DMS79 (cell line): ENCODE measurements around the gene PDZD2.

Experiments used
- DNase-seq: peaks from one replicate; lab custom pipeline; 2025; lab: John Stamatoyannopoulos, UW

PDZD2 gene

DNA sequence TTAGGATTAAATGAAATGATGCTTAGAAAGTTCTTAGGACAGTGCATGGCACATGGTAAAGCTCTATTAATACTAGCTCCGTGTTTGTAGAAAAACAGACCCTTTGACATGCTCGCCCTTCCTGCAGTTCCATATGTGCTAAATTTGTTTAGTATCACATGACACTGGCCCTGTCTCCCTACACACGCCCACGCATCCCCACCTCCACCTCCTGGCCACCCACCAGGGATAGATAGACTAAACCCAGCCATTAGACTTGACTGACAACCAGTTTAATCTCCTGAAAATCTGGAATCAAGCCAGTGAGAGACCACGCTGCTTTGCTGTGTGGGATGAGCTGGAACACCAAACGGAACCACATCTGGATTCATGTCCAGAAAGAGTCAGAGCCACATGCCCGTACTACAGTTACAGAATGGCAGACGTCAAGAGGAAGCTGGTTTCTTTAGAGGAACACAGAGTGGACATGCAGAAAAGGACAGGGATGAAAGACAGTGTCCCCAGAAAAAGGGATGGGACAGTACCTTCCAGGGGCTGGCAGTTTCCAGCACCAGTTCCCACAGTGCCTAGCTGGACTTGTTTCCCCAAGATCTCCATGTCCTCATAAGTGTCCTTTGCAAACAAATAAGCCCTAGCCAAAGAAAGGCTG lies 186.1 kb downstream of the PDZD2 start:
- no peak for DNase-seq

DNA sequence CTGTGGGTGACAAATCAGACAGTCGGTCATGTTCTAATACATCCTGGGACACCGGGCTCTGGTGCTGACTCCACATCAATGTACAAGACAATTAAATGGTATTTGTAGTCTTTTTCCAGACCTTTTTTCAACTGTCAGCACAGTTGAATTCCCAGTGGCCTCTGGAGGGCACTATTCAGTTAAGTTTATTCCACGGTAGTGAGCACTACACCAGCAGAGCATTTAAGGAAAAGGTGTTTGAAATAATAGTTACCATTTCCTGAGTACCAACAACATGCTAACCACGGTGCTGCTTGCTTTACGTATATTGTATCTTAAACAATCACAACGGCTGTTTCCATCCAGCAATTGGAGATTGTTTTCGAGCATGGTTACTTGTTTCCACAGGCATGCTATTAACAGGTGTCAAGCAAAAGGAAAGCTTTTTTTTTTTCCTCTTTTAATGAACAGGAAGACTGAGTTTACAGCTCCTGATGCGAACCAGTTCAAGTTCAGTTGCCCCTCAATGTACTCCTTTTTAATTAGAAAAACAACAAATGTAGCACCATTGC lies 186.7 kb downstream of the PDZD2 start:
- DNase-seq, result no peak

DNA sequence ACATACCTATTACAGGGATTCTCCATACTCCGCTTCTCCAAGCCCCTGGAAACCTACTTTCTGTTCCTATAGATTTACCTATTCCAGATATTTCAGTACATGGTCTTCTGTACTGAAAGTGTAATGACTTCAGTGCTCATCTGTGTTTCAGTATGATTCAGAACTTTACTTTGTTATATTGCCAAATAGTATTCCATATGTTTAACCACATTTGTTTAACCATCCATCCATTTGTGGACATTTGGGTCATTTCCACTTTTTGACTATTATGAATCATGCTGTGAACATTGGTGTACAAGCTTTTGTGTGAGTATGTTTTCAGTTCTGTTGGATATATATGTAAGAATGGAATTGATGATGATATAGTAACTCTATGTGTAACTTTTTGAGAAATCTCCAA lies 188.9 kb downstream of the PDZD2 start:
- DNase-seq, result no peak

DNA sequence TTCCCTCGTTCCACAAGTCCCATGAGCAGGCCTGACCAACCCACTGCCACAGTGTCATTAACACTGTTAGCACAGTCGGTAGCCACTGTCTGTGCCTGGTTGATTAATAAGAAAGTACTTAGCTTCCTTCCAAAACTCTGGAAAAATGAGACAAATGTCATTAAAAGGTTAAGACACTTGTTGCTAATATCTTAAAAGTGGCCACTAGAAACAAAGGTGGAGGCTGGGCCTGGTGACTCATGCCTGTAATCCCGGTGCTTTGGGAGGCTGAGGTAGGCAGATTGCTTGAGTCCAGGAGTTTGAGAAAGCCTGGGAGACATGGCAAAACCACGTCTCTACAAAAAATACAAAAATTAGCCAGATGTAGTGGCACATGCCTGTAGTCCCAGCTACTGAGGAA lies 194.0 kb downstream of the PDZD2 start:
- DNase-seq, result no peak

DNA sequence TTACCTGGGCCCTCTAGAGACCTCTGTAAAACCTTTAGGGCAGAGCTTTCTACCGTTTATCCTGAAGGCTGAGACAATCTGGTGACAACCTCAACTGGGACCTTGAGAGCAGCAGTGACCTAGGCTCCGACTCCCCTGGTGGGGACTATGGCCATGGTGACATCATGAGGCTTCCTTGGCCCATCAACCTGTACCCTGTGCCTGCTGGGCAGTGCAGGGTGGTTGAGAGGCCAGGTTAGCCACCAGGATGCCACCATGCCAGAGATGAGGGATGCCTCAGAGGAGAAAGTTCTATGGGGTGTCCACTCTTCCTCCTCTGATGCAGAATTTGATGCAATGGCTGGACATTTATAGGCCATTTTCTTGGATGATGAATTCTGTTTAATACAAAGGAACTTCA lies 194.8 kb downstream of the PDZD2 start:
- DNase-seq, result no peak

DNA sequence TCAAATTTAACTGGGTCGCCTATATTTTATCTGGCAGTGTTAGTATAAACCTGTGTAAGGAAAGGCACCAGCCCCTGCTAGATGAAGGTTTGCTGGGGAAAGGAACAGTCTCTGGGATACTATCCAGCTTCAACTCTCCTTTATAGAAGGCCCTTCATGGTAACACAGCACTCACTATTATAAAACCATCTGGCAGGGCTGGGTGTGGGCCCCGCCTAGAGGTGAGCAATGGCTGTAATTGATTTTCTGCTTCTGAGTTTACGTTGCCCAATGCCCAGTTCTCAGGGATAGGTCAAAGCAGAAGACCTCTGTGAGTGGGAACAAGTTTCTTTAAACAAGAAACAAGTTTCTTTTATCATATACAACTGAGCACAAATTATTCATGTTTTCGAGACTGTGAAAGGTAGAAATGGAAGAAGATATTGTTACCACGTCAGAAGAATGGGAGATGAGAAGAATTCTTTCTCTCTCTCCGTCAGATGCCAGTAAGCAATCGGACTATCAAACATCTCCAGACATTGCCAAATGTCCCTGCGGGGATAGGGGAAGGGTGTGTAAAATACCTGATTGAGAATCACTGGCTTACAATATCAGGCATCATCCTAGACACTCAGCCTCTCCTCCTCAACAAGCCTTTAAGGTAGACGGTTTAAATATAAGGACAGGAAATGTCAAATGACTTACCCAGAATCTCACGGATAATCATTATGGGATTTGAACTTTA lies 205.9 kb downstream of the PDZD2 start:
- no peak for DNase-seq

DNA sequence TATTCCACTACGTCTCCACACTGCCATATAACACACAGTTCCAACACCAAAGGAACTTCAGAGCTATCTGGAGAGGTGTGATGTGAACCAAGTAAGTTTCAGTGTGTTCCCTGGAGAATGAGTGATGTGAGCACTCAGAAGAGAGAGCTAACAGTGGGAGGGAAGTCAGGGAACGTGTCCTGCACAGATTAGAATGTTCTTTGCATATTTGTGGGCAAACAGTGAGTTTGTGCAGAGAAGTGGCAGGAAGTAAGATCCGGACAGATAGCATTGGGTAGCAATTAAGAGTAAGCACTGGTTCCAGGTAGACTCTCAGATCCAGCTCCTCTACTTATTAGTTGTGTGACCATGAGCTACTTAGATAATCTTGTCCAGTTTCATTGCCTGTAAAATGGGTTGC lies 206.4 kb downstream of the PDZD2 start:
- no peak for DNase-seq

DNA sequence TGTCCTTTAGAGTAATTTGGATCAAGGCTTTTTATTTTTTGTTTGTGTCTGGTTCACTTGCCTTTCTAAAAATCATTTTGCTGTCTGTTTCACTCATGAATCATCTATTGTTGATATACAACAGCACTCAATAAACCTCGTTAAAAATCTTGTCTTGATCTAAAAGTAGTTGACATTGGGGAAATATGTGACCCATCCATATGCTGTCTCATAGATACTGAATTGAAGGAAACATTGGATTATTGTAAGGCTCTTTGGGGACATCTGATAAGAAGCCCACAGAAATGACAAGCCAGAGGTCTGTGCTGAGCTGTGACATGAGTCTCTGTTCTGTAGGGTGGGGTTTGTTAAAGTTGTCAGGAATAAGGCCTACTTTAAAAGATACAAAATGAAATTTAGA lies 208.0 kb downstream of the PDZD2 start:
- no peak for DNase-seq

DNA sequence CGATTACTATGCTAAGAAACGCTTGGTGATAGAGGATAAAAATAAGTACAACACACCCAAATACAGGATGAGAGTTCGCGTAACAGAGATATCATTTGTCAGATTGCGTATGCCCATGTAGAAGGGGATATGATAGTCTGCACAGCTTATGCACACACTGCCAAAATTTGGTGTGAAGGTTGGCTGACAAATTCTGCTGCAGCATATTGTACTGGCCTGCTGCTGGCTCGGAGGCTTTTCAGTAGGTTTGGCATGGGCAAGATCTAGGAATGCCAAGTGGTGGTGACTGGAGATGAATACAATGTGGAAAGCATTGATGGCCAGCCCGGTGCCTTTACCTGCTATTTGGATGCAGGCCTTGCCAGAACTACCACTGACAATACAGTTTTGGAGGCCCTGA lies 208.4 kb downstream of the PDZD2 start:
- no peak for DNase-seq

DNA sequence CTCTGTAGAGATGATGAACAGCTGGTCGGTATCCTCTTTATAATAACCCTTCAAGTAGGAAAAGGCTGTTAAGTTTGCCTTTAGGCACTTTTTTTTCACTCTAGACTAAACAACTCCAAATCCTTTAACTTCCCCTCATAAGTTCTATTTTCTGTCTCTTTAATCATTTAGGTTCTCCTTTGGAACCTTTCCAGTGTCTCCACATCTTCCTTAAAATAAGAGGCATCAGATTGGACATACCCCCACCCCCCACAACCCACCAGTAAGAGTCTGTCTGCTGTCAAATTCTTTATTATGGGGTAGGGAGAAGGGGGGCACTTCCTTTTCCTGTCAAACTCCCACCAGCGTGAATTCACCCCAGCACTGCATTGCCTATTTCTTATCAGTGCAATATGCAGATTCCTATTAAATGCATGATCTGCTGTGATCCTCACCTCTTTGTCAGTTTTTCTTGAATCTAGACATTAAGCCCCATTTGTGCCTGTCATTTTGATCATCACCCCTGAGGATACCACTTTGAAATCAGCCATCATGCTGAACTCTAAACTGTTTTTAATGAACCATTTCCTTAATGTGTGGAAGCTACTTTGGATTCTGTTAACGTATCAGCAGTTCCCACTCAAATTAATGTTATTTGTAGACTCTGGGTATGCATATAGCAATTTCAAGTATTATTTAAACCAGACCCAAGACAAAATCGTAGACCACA lies 212.2 kb downstream of the PDZD2 start:
- DNase-seq, result no peak

DNA sequence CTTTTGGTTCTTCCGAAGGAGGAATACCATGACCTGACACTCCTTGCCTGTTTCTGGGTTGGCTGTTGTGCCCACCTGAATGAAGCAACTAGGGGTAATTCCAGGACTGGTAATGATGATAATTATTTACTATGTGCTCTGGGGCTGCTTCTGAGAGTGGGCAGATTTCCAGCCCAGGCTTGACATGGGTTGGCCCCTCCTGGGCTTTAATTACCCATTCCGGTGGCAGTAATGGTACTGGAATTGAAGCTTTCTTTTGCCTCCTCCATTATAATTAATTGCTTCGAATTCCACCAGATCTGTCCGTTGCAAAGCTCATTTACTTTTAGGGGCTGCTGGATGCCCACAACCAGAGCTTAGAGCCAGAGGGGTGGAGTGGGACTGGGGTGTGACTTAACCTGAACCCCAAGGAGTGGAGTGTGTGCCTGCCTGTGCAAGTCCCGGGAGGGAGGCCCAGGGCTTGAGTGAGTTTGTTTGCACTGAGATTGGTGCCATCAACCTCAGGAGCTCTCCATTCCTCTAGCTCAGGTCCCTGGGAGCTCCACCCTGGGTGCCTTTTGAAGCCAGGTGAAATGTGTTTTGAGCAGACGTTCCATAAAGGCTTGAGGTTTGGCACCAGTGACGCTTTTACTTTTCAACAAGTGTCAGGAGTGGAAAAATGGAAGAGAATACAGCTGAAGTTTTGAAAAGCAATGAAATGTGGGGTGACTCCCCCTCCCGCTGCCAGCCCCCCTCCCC lies 214.6 kb downstream of the PDZD2 start:
- no peak for DNase-seq

DNA sequence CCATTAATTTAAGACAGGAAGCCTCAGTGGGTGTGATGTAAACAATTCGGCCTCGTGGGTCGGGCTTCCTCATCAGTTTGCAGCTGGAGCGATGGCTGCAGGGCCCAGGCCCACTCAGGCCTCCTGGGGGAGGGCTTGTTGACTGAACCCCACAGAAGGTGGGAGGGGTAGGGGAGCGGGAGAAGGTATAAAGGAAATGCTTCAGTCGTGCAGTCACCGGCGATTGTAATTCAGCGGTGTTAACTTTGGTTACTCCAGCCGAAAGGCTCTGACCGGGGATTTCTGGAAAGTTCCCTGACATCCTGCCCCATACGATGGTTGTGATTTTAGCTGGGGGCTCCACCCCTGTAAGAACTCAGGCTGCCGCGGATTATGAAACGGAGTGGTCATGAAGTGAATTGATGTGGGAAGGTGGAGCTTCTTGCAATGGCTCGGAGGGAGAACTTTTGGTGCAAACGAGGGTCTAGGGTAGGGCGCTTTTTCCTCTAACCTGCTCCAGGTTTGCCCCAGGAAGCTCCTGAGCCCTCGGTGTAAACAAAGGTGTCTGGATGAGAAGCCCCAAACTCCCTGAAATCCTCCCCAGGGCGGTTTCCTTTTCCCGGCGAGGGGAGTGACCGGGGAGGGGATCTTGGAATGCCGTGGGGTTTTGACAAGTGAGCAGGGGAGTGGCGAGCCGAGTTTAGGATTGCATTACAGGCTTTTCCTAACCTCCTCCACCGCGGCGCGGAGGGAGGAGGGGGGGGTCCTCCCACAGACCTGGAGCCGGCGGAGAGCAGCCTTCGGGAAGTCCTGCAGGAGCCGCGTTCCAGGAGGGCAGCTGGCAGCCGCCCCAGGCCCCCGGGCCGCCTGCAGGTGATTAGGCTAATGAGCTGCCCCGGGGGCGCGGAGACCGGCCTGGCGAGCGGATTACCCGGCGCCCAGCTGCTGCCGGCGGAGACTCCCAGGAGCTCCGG lies 215.5 kb downstream of the PDZD2 start:
- DNase-seq, result no peak

DNA sequence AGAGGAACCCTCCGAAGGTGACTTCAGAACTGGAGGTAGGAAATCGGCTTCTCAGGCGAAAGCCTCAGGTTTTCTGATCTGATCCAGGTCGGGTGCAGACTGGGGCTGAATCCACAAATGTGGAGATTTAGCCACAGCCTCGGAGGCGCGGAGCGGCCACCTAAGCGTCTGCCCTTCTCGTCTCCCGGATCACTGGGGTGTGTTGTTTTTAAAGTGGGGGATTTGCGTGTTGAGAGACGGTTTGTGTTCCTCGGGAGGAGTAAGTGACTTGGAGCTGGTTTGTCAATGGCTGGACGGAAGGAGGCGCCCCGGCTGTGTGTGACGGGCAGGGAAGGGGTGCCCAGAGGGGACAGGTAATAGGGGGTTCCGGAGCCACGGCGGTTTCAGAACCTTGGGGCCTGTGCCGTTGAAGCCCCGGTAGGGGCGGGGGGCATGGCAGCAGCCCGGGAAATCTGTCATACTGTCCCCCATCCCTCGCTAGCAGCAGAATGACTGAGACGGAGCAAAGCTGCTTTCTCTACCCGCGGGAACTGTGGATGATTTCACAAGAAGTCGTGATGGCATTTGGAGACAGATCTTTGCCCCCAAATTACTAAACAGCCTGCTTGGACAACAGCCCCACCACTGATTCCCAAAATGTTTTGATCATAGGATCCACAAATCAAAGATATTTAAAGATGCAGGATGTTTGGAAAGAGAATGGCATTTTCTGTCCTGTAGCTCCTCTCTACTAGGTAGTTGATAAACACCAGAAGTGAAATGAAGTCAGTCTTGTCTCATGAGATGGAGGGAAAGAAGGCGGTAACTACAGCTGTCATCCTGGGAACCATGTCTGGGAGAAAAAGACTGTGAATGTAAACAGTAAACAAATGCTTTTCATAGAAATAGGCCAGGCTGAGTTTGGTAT lies 216.5 kb downstream of the PDZD2 start:
- no peak for DNase-seq

DNA sequence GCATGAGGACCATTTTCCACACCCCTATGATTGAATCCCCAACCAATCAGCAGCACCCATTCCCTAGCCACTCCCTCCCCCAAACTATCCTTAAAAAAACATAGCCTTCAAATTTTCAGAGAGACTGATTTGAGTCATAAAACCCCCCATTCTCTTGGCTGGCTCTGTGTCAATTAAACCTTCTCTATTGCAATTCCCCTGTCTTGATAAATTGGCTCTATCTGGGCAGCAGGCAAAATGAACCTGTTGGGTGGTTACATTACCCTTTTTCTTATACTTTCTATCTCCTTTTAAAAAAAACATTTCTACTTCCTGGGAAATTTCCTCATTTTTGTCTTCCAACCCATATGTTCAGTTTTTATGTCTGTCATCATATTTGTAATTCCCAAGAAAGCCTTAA lies 220.2 kb downstream of the PDZD2 start:
- DNase-seq, result no peak

DNA sequence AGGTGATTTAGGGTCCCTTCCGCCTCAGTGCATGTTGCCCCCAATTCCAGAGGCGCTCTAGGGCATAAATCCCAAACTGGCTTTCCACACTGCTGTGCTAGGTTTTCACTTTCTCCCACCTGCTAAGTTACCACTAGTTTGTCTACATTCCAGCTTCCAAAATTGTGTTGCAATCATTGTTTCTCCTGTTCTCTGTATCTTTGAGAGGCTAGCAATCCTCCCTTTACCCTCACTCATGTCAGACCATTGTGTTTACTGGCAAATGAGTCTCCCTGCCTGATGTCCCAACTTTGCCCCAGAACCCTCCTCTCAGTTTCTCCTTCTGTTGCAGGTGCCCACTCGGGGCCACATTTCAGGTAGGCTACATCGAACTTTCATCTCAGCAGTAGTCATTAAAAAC lies 221.3 kb downstream of the PDZD2 start:
- no peak for DNase-seq

DNA sequence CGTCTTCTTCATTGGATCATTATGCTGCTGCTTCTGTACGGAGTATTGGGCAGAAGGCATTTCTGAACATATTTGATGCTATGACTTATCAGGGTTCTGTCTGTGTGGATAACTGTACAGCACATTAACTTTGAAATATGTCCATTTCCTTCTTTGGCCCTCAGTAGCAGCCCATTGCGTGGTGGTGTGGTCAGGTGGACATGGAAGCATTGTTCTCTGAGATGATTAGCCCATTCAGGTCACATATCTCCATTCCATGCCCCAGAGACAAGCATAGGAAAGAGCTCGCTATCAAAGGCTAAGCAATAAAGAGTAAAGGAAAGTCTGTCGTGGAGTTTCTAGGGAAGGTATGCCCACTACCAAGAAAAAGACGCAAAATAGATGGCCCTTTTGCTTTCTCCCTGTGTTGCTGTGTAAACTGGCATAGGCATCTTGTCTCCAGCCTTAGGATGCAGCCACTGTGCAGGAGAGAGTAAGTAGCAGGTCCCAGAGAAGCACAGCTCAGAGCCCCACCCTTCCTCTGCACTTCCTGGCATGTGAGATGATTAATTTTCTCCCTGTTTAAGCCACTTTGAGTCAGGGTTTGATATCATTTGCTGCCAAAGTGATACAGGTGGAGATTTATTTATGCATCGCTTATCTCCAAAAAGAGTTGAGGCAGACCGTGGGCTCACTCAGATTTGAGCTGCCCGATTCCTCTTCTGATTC lies 221.9 kb downstream of the PDZD2 start:
- DNase-seq, result no peak

DNA sequence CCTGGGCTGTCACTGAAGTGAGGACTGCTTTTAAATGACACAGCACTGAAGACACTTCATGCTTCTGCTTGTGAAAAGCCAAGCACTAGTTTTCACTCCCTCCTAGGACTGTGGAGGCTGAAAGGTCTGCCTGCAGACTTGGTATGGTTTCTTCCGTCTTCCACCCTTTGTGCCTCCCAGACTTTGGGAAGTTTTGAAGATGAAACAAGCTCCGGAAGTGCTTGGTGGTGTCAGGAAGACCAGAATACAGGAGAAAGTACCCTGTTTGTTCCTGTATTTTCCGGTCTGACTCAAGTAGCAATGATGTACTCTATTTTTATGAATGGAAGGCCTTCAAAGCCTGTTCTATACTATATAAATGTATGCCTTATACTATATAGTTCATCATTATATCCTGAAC lies 222.7 kb downstream of the PDZD2 start:
- DNase-seq, result no peak

DNA sequence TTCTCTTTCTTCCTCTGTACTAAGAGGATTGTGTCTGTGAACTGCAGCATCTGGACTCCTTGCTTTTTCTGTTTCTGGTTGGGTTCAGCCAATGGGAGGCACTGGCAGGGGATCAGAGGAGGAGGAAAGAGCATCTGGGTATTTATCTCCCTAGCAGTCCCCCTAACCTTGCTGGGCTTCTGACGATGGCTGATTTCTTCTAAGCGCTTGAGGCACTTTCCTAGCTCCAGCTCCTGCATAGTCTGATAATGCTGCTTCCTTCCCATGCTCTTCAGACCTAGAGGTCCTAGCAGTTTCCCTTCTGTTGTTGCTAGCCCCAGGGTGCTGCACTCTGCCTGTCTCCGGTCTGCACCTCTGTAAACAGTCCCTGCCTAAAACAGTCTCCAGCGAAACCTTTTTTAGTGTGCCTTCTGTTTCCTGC lies 225.1 kb downstream of the PDZD2 start:
- DNase-seq, result no peak

DNA sequence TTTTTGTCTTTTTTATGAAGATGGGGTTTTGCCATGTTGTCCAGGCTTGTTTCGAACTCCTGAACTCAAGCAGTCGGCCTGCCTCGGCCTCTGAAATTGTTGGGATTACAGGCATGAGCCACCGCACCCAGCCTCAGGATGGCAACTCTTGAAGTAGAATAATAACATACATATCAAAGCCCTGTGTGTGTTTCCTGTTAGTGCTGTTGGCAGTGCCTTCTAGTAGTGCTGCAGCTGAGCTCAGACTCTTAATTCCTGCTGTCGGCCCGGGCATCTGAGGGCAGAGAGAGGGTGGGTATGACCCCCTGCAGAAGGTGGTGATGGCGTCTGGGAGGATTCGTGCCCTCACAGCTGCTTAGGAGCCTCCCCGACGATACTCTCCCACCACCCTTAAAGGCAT lies 227.2 kb downstream of the PDZD2 start:
- DNase-seq, result no peak

DNA sequence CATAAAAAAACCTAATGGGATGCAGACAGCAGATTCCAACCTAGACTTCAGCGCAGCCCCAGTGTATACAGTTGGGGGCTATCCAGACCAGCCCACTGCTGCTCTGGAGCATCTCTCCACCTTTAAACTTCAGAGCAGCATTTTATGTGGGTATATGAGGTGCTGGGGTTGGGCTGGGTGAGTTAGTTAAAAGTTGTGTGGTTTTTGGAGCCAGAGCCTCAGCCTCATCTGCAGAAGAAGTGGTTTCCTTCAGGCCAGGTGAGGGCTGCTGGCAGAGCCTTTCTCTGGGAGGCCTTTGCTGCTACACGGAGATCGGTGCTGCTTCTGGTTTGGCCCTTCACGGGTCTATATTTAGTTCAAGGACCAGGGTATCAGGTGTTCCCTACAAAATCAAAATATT lies 228.3 kb downstream of the PDZD2 start:
- DNase-seq, result no peak
